SU-DHL-6 (cell line): Measurements from ENCODE around the gene DOCK8.

Source experiments
- H2AFZ ChIP-seq: fragments of 200-600 bp; sonication (generic); 2 replicates; pipeline ENCODE4 v1.6.1; 2014; ENCODE audit warnings: low read depth, mild to moderate bottlenecking, moderate library complexity, mixed read lengths, antibody characterized with exemption, low read length; ENCODE audit not compliant: severe bottlenecking
- H3F3A ChIP-seq: fragments of 200-600 bp; shearing (Covaris generic); 2 replicates; pipeline ENCODE4 v1.6.0; 2016; ENCODE audit warnings: antibody characterized with exemption, mild to moderate bottlenecking; ENCODE audit not compliant: insufficient read depth
- H3K27ac ChIP-seq: fragments of 200-600 bp; sonication (generic); 2 replicates; pipeline ENCODE4 v1.5.1; 2016; ENCODE audit warnings: low read depth, mild to moderate bottlenecking, low read length, moderate library complexity, mixed read lengths
- H3K27me3 ChIP-seq: fragments of 200-600 bp; sonication (generic), shearing (Covaris generic); 2 replicates; pipeline ENCODE4 v1.6.0; 2014; ENCODE audit warnings: mild to moderate bottlenecking, low read length
- H3K36me3 ChIP-seq: fragments of 200-600 bp; sonication (generic); 2 replicates; pipeline ENCODE4 v1.6.1; 2014; ENCODE audit warnings: mild to moderate bottlenecking, low read length, mixed read lengths
- H3K4me2 ChIP-seq: fragments of 300-600, 200-600 bp; shearing (Covaris generic), sonication (generic); 2 replicates; pipeline ENCODE4 v1.6.0; 2014; ENCODE audit warnings: low read length, low read depth, mild to moderate bottlenecking; ENCODE audit not compliant: poor library complexity, severe bottlenecking
- H3K4me3 ChIP-seq: fragments of 200-600 bp; sonication (generic); 2 replicates; pipeline ENCODE4 v1.5.1; 2014; ENCODE audit warnings: antibody characterized with exemption, low read length, mild to moderate bottlenecking, mixed read lengths; ENCODE audit not compliant: insufficient read depth, poor library complexity, severe bottlenecking
- H3K79me2 ChIP-seq: fragments of 200-600 bp; sonication (generic); 2 replicates; pipeline ENCODE4 v1.6.1; 2014; ENCODE audit warnings: mild to moderate bottlenecking, low read length, moderate library complexity; ENCODE audit not compliant: insufficient read depth
- H3K9ac ChIP-seq: fragments of 200-600 bp; sonication (generic); 2 replicates; pipeline ENCODE4 v1.7.0; 2014; ENCODE audit warnings: mild to moderate bottlenecking, low read length
- H3K9me2 ChIP-seq: fragments of 200-600 bp; sonication (generic); replicated peaks from 2 replicates; pipeline ENCODE4 v1.6.1; 2014; ENCODE audit warnings: low read length; ENCODE audit not compliant: insufficient read depth
- H3K9me3 ChIP-seq: fragments of 200-600 bp; sonication (generic); 2 replicates; pipeline ENCODE4 v1.6.1; 2014; ENCODE audit warnings: low read length, mixed read lengths; ENCODE audit not compliant: insufficient read depth
- H4K20me1 ChIP-seq: fragments of 200-600 bp; sonication (generic); 2 replicates; pipeline ENCODE4 v1.6.1; 2014; ENCODE audit warnings: low read depth, mild to moderate bottlenecking, antibody characterized with exemption, low read length, moderate library complexity, mixed read lengths
- CTCF ChIP-seq: fragments of 200-600 bp; sonication (generic); IDR thresholded peaks from one replicate; pipeline ENCODE4 v1.5.1; 2017; ENCODE audit warnings: antibody characterized with exemption, mild to moderate bottlenecking, low read length, moderate library complexity; ENCODE audit not compliant: insufficient read depth, poor library complexity, severe bottlenecking
- EZH2phosphoT487 ChIP-seq: fragments of 200-600 bp; sonication (generic), shearing (Covaris generic); conservative IDR thresholded peaks from 2 replicates; pipeline ENCODE4 v1.6.1; 2018; ENCODE audit warnings: mild to moderate bottlenecking, antibody characterized with exemption, low read length, moderate library complexity, mixed read lengths

Gene DOCK8

GRCh38 chr9:466747-467146 lies 252.1 kb downstream of the DOCK8 start:
- TF ChIP-seq EZH2phosphoT487 (no peak), CTCF (no peak)
- H4K20me1 ChIP-seq, result no peaks in the 10 kb centered on the region
- H3K9me3 ChIP-seq, result no peaks in the 10 kb centered on the region
- peak overlapping the region; percentile 1; the same call in 1 of the 2 replicates for H3K27ac ChIP-seq
- peaks cover 9% of the 10 kb centered on the region; the same call in 1 of the 2 replicates for H3K79me2 ChIP-seq
- H3K9ac ChIP-seq, result no peak overlapping the region
- peaks cover 27% of the 10 kb centered on the region for H3K36me3 ChIP-seq
- H3K27me3 ChIP-seq, result no peaks in the 10 kb centered on the region
- no peak overlapping the region for H3K4me2 ChIP-seq
- no peak overlapping the region for H3K4me3 ChIP-seq
- no peak overlapping the region for H2AFZ ChIP-seq
- peaks cover 24% of the 10 kb centered on the region for H3F3A ChIP-seq
- no peaks in the 10 kb centered on the region for H3K9me2 ChIP-seq

- Histone ChIP-seq H2AFZ (peak overlapping the region; percentile 75), H3K9ac (peak overlapping the region; percentile 66), H3K79me2 (peaks cover 9% of the 10 kb centered on the region; the same call in 1 of the 2 replicates), H3K9me3 (no peaks in the 10 kb centered on the region), H3K27ac (peak overlapping the region; percentile 93), H4K20me1 (no peaks in the 10 kb centered on the region), H3K9me2 (no peaks in the 10 kb centered on the region), H3F3A (peaks cover 24% of the 10 kb centered on the region), H3K4me3 (peak overlapping the region; percentile 26), H3K27me3 (no peaks in the 10 kb centered on the region), H3K36me3 (peaks cover 17% of the 10 kb centered on the region; the same call in 1 of the 2 replicates), H3K4me2 (peak overlapping the region; percentile 88)
- TF ChIP-seq EZH2phosphoT487 (no peak), CTCF (no peak)
Measured at GRCh38 chr9:468766-469426, 254.2 kb downstream of the DOCK8 start.

DNA sequence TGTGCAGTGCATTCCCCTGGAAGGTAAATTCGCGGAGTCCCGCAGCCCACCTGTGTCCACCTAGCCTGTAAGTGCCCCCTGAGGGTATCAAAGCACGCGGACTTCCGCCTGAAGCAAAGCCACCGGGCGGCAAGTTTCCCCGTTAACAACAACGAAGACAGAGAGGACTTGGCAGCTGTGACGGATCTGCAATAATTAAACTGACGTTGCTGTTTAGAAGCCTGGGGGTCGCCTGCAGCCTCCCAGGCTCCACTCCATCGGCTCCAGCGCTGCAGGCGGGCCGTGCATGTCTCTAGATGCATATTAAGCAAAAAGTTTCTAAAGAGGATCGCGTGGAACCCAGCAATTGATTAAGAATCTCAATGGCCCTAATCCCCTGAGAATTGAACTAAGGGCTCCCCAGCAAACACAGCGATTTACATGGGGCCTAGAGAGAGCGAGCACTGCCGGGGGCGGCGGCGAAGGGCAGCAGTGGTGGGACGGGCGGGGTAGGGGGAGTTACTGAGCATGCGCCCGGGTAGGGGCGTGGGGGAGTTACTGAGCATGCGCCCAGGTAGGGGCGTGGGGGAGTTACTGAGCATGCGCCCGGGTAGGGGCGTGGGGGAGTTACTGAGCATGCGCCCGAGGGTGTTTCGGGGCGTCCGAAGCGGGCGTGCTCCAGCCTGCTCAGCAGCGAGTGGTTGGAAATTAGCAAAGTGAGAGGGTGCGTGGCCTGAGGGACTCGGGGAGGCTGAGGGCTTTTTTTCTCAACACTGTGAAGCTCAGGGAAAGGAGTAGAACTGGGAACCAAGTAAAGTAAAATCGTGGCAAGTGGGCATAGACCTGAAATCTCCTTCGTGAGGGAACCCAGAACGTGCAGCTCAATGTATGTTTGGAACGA lies 255.2 kb downstream of the DOCK8 start:
- Histone ChIP-seq H2AFZ (peak overlapping the region; percentile 75), H3K27ac (peak overlapping the region; percentile 93)

More for the DNA sequence above, 255.2 kb downstream of the DOCK8 start:
- H3K27me3 ChIP-seq, result no peaks in the 10 kb centered on the region
- H3K9ac ChIP-seq, result peak overlapping the region; percentile 66
- peak overlapping the region; percentile 61 for H3K4me3 ChIP-seq
- H3K9me3 ChIP-seq, result no peaks in the 10 kb centered on the region
- TF ChIP-seq CTCF (no peak), EZH2phosphoT487 (no peak)
- H3K4me2 ChIP-seq, result peak overlapping the region; percentile 88
- no peaks in the 10 kb centered on the region for H3K9me2 ChIP-seq
- H3K36me3 ChIP-seq, result peaks cover 10% of the 10 kb centered on the region; the same call in 1 of the 2 replicates
- H3F3A ChIP-seq, result peaks cover 19% of the 10 kb centered on the region
- H4K20me1 ChIP-seq, result no peaks in the 10 kb centered on the region
- peaks cover 9% of the 10 kb centered on the region; the same call in 1 of the 2 replicates for H3K79me2 ChIP-seq
